GM19193 (cell line): ENCODE results near the gene ADRA2A.

ENCODE experiments used
- POLR2A ChIP-seq: IDR thresholded peaks from 4 replicates; pipeline ENCODE4 v1.6.1; 2011; ENCODE audit not compliant: insufficient read depth, insufficient read length; ENCODE audit errors: extremely low read depth

The ADRA2A gene

DNA sequence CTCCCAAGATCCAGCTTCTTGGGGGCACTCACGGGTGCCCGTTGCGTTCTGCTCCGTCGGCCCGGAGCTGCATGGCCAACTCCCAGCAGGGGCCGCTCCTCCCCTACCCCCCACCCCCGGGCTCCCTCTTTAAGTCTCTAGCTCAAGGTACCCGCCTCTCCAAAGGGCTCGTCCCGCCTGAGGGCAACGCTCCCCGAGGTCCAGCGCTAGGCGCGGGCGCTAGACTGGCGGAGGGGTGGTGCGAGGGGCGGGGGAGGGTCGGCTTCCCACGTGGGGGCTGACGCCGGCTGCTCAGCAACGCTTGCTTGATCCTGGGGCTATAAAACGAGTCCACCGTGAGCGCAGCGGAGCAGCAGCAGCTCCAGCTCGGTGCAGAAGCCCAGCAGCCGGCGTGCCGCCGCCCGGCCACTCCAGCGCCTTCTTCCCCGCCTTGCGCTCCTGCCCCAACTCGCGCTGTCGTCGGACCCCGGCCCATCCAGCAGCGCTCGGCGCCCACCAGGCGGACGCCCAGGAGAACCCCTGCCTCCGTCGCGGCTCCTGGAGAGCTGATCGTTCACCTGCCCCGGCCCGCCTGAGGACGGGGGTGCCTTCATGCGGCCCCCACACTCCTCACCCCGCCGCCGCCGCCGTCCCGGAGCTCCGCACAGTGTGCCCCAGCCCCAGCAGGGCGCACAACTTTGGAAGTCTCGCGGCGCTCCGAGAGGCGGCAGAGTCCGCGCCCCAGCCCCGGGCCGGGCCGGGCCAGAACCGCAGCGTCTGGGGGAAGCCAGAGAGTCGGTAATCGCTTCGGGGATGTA is at the start of gene ADRA2A:
ADRA2A (plus strand) TSS at position 348 of the 797 bp plus-strand sequence. CDS start 968 bp downstream, outside the sequence.
- TF ChIP-seq POLR2A: no peak

DNA sequence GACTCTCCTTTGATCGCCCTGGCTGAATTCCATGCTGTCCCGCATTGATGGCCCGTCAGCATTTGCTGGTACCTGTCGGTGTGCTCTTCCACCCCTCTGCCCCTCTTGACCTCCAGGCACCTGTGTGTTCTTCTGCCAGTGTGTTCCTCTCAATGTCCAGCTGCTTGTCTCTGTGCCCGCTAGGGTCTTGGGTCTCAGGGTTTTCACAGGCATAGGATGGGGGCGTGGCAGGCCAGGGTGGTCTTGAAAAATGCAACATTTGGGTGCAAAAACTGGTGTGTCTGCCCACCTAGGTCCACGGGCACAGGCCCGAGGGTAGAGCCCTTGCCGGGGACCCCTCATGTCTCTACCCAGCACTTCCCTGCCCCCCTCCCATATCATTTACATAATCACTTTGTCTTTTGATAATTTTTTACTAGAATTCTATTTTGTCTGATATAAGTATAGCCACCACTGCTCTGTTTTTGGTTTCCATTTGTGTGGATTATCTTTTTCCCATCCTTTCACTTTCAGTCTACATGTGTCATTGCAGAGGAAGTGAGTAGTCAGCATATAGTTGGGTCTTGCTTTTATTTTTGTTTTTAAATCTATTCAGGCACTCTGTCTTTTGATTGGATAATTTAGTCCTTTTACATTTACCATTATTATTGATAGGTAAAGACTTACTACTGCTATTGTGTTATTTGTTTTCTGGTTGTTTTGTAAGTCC is 46.6 kb upstream of the ADRA2A start:
- no peak for TF ChIP-seq POLR2A

DNA sequence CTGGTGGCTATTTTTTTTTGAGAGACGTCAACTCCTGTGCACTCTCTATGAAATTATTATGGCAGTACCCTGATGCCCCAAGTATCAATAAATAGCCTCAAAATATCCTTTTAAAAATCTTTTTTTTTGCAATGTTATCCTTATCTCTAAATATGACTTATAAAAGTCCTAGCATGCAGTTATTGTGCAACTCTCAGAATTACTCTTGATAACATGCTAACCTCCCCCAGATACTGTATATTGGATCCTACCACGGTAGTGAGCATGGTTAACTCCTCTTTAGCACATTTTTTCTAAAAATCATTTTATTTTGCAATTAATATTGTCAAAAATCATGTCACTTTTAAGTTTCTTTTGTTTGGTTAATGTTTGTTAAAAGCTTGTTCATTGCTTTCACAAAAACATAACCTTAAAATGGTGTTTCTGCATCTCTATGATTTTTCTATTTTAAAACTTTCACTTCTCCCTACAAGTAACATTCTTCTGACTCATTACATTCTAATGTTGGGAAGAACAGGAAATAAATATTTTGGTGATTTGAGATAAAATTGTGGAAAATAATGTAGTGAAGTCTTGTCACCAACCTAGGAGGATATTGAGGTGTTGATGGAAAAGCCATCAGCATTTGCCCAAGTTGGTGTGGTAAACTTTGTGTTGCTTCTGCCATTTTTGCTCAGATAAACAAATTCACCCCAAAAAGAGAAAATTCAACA is 42.1 kb upstream of the ADRA2A start:
- no peak for TF ChIP-seq POLR2A

DNA sequence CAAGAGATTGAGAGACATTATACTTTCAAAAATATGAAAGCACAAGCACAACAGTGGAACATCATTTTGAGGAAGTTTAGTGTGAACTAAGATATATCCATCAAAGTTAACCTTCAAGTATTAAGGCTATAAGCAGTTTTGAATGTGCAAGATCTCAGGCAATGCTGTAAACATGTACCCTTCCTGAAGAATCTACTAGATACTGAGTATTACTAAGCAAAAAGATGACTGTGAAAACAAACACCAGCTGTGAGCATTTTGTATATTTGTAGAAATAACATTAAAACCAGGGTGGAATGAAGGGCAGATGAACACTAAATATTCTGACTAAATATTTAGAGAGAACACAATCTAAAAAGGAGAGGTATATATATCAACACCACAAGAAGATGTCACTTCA is 41.3 kb upstream of the ADRA2A start:
- no peak for TF ChIP-seq POLR2A

DNA sequence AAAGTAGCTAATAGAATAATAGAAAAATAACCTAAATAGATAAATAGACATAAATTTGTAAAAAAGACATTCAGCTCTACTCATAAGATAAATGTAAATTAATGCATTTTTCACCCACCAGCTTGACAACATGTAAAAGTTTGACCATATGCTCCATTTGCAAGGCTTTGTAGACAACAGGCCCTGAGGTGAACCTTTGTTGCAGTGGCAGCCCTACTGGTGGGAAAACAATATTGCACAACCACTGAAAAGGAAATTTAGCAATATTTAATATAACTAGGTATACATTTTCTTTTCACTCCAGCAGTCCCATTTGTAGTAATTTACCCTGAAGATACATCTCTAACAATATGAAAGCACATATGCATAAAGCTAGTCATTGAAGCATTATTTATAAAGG is 39.0 kb upstream of the ADRA2A start:
- TF ChIP-seq POLR2A: no peak

DNA sequence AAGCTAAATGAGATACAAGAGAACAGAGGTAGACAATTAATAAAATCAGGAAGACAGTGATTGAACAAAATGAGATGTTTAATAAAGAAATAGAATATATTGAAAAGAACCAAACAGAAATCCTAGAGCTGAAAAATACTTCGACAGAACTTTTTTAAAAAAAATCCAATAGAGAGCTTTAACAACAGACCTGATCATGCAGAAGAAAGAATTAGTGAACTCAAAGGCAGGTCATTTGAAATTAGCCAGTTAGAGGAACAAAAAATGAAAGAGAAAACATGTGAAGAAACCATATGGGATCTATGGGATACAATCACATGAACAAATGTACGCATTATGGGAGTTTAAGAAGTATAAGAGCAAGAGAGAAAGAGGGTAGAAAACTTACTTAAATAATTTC is 37.3 kb upstream of the ADRA2A start:
- TF ChIP-seq POLR2A: no peak

DNA sequence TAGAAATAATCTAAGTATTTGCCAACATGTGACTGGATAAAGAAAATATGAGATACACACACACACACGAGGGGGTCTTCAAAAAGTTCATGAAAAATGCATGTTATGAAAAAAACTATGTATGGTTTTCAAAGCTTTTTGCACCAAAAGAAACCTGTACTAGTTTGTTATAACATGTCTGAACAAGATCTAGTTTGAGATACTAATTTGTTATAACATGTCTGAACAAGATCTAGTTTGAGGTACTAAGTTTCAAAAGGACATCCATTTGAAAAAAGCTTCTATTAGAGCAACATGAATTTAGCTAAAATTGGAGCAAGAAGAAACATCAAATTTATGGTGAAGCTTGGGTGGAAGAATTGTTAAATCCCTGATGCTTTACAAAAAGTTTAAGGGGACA is 19.8 kb upstream of the ADRA2A start:
- no peak for TF ChIP-seq POLR2A

DNA sequence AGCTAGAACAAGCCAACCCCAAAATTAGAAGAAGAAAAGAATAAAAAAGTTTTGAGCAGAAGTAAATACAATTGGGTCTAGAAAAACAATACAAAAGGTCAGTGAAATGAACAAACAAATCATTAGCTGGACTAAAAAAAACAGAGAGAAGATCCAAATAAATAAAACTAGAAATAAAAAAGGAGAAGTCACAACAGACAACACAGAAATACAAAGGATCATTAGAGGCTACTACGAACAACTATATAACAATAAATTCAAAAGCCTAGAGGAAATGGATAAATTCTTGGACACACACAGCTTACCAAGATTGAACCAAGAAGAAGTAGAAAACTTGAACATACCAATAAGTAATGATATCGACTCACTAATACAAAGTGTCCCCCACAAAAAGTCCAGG is 13.4 kb upstream of the ADRA2A start:
- no peak for TF ChIP-seq POLR2A

DNA sequence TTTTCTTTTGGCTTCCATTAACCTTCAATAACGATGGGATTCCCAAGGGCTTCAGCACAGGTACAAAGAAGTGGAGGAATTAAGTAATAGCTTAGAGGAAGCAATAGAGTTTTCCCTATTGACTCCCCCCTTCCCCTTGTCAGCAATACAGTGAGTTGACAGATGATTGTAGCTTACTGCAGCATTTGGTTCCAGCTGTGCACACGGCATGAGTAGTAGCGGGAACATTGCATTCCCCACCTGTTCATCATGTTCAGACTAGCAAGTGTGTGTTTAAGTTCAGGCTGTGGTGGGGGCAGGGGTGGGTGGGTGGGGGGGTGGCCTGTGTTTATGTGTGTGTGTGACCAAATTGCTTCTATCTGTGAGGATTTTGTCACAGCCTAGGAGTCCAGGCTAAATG is 4.6 kb upstream of the ADRA2A start:
- TF ChIP-seq POLR2A: no peak

DNA sequence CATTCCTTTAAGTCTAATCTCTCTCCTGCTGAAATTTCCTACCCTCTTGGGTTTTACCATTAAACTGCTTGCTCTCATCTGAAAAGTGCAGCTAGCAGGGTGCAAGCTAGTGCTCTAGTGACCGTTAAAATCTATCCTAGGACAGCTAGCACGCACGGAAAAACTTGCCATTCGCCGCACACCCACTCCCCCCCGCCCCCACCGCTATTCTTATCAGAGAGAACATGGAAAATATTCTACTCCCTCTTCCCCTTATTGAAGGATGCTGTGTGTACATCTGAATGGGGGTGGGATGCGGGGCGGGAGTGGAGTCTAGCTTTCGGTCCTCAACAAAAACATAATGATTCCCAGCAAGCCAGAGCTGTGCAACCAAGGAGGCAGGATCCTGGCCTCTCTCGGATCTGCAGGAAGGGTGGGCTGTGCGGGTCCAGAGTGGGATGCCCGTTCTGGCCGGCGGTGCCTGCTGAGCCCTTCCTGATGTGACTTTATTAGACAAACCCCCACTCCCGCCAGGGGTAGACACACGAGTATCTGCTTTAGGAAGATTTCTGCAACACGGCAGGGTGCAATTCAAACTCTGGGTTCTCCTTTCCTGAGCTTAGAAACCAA is 1.1 kb upstream of the ADRA2A start:
- TF ChIP-seq POLR2A: no peak

DNA sequence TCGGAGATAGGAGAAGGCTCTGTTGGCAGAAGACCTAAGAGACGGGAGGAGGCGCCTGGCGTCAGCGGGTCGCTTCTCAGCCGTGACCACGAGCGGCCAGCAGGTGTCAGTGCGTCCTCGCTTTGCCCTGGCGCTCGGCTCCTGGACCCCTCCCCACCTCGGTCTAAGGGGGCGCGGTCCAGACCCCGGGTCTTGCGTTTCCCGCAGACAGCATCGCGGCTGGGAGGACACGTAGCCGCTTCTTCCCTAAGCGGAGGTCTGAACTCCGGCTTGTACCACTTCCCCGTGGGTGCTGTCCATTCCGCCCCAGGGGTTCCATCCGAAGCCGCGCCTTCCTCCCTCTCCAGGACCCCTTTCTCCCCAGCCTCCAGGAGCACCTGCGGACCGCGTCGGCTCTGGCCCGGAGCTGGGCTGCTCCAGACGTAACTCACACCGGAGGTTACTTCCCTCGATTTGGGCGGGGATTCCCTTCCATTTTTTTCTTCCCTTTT is 593 bp upstream of the ADRA2A start:
- no peak for TF ChIP-seq POLR2A

DNA sequence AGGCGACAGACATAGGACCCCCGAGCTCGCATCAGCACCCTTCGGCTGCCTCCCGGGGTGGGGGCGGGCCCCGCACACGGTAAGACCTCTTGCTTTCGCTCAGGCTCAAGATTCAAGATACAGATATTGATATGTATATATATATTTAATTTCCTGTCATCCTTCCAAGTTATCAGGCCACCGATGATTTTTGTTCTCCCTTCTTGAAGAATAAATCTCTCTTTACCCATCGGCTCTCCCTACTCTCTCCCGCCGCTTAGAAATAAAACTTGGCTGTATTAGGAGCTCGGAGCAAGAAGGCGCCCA is 603 bp downstream of the ADRA2A start:
- no peak for TF ChIP-seq POLR2A

DNA sequence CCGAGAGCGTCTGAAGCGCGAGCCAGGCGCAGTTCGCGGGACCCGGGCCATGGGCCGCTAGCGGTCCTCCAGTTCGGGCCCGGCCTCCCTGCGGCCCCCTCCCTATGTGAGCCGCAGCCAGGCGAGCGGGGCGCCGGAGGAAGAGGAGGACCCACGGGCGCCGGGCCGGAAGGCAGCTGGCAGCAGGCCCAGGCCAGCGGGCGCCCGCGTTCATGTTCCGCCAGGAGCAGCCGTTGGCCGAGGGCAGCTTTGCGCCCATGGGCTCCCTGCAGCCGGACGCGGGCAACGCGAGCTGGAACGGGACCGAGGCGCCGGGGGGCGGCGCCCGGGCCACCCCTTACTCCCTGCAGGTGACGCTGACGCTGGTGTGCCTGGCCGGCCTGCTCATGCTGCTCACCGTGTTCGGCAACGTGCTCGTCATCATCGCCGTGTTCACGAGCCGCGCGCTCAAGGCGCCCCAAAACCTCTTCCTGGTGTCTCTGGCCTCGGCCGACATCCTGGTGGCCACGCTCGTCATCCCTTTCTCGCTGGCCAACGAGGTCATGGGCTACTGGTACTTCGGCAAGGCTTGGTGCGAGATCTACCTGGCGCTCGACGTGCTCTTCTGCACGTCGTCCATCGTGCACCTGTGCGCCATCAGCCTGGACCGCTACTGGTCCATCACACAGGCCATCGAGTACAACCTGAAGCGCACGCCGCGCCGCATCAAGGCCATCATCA is 1.1 kb downstream of the ADRA2A start:
- TF ChIP-seq POLR2A: no peak

DNA sequence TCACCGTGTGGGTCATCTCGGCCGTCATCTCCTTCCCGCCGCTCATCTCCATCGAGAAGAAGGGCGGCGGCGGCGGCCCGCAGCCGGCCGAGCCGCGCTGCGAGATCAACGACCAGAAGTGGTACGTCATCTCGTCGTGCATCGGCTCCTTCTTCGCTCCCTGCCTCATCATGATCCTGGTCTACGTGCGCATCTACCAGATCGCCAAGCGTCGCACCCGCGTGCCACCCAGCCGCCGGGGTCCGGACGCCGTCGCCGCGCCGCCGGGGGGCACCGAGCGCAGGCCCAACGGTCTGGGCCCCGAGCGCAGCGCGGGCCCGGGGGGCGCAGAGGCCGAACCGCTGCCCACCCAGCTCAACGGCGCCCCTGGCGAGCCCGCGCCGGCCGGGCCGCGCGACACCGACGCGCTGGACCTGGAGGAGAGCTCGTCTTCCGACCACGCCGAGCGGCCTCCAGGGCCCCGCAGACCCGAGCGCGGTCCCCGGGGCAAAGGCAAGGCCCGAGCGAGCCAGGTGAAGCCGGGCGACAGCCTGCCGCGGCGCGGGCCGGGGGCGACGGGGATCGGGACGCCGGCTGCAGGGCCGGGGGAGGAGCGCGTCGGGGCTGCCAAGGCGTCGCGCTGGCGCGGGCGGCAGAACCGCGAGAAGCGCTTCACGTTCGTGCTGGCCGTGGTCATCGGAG is 1.8 kb downstream of the ADRA2A start:
- no peak for TF ChIP-seq POLR2A
